AG09319 (cell line): ENCODE results near the gene TRAPPC10.

Experiments used
- DNase-seq: peaks from one replicate; pipeline ENCODE4 v3.0.0-alpha.2; 2010; ENCODE audit warnings: low read depth; ENCODE audit errors: extremely low read depth
- TF ChIP-seq, protein P1 (sequence below): IDR thresholded peaks from 2 replicates; pipeline ENCODE4 v1.5.1; 2011; ENCODE audit warnings: low read depth, mild to moderate bottlenecking, inconsistent platforms, low read length, moderate library complexity

Gene TRAPPC10

DNA sequence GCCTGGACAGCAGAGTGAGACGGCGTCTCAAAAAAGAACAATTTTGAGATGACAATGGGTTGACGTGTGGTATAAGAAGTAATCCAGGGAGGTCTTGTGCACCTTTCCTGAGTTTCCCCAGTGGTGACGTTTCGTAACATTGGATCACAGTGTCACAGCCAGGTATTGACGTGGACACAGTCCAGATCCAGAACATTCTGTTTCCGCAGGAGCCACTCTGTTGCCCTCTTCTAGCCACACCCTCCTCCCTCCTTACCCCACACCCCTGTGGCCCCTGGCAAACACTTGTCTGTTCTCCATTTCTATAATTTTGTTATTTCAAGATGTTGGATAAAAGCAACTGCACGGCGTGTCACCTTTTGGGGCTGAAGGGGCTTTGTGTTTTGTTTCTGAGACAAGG, 6.5 kb upstream of the TRAPPC10 start:
- no peak for DNase-seq
- TF ChIP-seq, protein P1, sequence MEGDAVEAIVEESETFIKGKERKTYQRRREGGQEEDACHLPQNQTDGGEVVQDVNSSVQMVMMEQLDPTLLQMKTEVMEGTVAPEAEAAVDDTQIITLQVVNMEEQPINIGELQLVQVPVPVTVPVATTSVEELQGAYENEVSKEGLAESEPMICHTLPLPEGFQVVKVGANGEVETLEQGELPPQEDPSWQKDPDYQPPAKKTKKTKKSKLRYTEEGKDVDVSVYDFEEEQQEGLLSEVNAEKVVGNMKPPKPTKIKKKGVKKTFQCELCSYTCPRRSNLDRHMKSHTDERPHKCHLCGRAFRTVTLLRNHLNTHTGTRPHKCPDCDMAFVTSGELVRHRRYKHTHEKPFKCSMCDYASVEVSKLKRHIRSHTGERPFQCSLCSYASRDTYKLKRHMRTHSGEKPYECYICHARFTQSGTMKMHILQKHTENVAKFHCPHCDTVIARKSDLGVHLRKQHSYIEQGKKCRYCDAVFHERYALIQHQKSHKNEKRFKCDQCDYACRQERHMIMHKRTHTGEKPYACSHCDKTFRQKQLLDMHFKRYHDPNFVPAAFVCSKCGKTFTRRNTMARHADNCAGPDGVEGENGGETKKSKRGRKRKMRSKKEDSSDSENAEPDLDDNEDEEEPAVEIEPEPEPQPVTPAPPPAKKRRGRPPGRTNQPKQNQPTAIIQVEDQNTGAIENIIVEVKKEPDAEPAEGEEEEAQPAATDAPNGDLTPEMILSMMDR: no peak

- TF ChIP-seq, protein P1: no peak
- DNase-seq: peak; percentile 39
These were observed 6.0 kb upstream of the TRAPPC10 start for GRCh38 chr21:44006017-44006619.

DNA sequence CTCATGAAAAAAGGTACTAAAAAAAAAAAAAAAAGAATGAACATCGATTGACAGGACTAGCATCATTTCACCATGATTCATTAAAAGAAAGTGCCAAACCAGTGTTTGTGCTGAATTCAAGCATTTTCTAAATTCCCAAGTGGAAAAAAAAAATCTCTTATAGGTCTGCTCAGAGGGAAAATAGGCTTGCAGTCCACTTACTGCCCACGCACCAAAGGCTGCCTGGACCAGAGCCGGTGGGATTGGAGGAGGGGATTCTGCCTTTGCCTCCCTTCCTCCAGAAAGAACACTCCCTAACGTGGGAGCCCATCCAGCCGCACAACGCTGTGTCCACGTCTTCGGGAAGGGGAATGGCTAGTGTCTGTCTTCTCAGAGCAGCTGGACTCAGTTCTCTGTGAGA, 5.5 kb upstream of the TRAPPC10 start:
- TF ChIP-seq, protein P1: no peak
- no peak for DNase-seq

- no peak for DNase-seq
- TF ChIP-seq, protein P1: no peak
These were observed 1.7 kb upstream of the TRAPPC10 start for GRCh38 chr21:44010429-44010828.

- no peak for DNase-seq
- TF ChIP-seq, protein P1: no peak
These were observed 986 bp upstream of the TRAPPC10 start for GRCh38 chr21:44011123-44011522.

GRCh38 chr21:44012474-44013379, 618 bp downstream of the TRAPPC10 start:
- TF ChIP-seq, protein P1: no peak
- DNase-seq: no peak

GRCh38 chr21:44013380-44014088, 1.4 kb downstream of the TRAPPC10 start:
- no peak for DNase-seq
- TF ChIP-seq, protein P1: no peak
